K562 (cell line): Measurements from ENCODE around the gene UCN.

Experiments
- CBX8 ChIP-seq: fragments of 200-600 bp; sonication (generic); IDR thresholded peaks from 2 replicates; pipeline ENCODE4 v1.6.1; 2012; ENCODE audit warnings: borderline replicate concordance, mixed run types, low read depth, mild to moderate bottlenecking, moderate library complexity, mixed read lengths, low read length, control low read depth, inconsistent platforms; ENCODE audit not compliant: poor library complexity, severe bottlenecking; ENCODE audit errors: extremely low read depth
- EP300 ChIP-seq: IDR thresholded peaks from 2 replicates; pipeline ENCODE4 v1.6.1; 2012; ENCODE audit warnings: low read length, improper control_type of control experiment
- HCFC1 ChIP-seq: IDR thresholded peaks from 2 replicates; pipeline ENCODE4 v1.6.1; 2012; ENCODE audit warnings: low read depth, low read length, improper control_type of control experiment
- NFXL1 ChIP-seq: fragments of 450-650 bp; formaldehyde crosslinking; IDR thresholded peaks from 2 replicates; pipeline ENCODE4 v1.4.0; 2021; ENCODE audit warnings: mild to moderate bottlenecking
- POLR2A ChIP-seq: fragments of 450-650 bp; conservative IDR thresholded peaks from 2 replicates; pipeline ENCODE4 v1.6.1; 2016
- RBFOX2 ChIP-seq: fragments of 200-400 bp; formaldehyde crosslinking; IDR thresholded peaks from 2 replicates; pipeline ENCODE4 v1.6.1; 2017; ENCODE audit warnings: low read depth, mild to moderate bottlenecking, low read length, moderate library complexity
- USF1 ChIP-seq: sonication (generic); formaldehyde crosslinking; IDR thresholded peaks from 2 replicates; pipeline ENCODE4 v1.9.0; 2022; ENCODE audit warnings: mild to moderate bottlenecking, missing genetic modification reagents

- TF ChIP-seq POLR2A (no peak), NFXL1 (no peak), CBX8 (no peak), RBFOX2 (no peak), USF1 (no peak), EP300 (no peak), HCFC1 (no peak)
These were observed 1.0 kb downstream of the UCN start for GRCh38 chr2:27307287-27307544.
